Nephron progenitor cell (in vitro differentiated cells): ENCODE results near the gene UCHL1.
A peak's percentile ranks its signal among the peaks of the same experiment; 100 is the strongest.

ENCODE experiments used
- DNase-seq: peaks from one replicate; pipeline ENCODE4 v3.0.0; 2021
- H3K27ac Mint-ChIP-seq: 2 replicates; pipeline ENCODE4 v1.8.0; 2021; ENCODE audit warnings: mild to moderate bottlenecking, moderate library complexity, mixed read lengths
- H3K27me3 Mint-ChIP-seq: 2 replicates; pipeline ENCODE4 v1.8.0; 2021; ENCODE audit warnings: mild to moderate bottlenecking, low read depth, mixed read lengths; ENCODE audit not compliant: poor library complexity
- H3K36me3 Mint-ChIP-seq: 2 replicates; pipeline ENCODE4 v1.8.0; 2021; ENCODE audit warnings: low read depth, mixed read lengths
- H3K4me1 Mint-ChIP-seq: 2 replicates; pipeline ENCODE4 v1.8.0; 2021; ENCODE audit warnings: mixed read lengths
- H3K4me3 Mint-ChIP-seq: 2 replicates; pipeline ENCODE4 v1.8.0; 2021; ENCODE audit warnings: mild to moderate bottlenecking, moderate library complexity, mixed read lengths
- H3K9me3 Mint-ChIP-seq: 2 replicates; pipeline ENCODE4 v1.8.0; 2021; ENCODE audit warnings: mild to moderate bottlenecking, moderate library complexity, mixed read lengths
- TF ChIP-seq, protein P1 (sequence below): fragments of 200-600 bp; sonication (generic); IDR thresholded peaks from 2 replicates; pipeline ENCODE4 v1.5.0; 2021; ENCODE audit warnings: antibody characterized with exemption

Gene UCHL1

DNA sequence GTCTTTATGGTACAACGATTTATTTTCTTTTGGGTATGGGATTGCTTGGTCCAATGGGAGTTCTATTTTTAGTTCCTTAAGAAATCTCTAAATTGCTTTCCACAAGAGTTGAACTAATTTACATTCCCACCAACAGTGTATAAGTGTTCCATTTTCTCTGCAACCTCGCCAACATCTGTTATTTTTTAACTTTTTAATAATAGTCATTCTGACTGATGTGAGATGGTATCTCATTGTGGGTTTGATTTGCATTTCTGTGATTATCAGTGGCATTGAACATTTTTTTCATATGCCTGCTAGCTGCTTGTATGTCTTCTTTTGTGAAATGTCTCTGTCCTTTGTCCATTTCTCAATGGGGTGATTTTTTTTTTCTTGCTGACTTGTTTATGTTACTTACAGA, 42.8 kb downstream of the UCHL1 start:
- Mint-ChIP-seq H3K4me3 (no peak overlapping the region), H3K27ac (no peak overlapping the region), H3K4me1 (no peaks in the 10 kb centered on the region), H3K27me3 (no peaks in the 10 kb centered on the region), H3K36me3 (no peaks in the 10 kb centered on the region), H3K9me3 (peaks cover 20% of the 10 kb centered on the region)
- TF ChIP-seq, protein P1, sequence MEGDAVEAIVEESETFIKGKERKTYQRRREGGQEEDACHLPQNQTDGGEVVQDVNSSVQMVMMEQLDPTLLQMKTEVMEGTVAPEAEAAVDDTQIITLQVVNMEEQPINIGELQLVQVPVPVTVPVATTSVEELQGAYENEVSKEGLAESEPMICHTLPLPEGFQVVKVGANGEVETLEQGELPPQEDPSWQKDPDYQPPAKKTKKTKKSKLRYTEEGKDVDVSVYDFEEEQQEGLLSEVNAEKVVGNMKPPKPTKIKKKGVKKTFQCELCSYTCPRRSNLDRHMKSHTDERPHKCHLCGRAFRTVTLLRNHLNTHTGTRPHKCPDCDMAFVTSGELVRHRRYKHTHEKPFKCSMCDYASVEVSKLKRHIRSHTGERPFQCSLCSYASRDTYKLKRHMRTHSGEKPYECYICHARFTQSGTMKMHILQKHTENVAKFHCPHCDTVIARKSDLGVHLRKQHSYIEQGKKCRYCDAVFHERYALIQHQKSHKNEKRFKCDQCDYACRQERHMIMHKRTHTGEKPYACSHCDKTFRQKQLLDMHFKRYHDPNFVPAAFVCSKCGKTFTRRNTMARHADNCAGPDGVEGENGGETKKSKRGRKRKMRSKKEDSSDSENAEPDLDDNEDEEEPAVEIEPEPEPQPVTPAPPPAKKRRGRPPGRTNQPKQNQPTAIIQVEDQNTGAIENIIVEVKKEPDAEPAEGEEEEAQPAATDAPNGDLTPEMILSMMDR, result no peak
- DNase-seq, result no peak

DNA sequence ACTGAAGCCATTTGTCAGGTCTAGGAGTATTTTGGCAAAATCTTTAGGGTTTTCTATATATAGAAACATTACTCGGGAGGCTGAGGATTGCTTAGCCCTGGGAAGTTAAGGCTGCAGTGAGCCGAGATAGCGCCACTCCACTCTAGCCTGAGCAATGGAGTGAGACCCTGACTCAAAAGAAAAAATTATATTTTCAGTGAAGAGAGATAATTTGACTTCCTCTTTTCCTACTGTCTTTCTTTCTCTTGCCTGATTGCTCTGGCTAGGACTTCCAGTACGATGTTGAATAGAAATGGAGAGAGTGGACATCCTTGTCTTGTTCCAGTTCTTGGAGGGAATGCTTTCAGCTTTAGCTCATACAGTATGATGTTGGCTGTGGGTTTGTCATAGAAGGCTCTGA, 44.4 kb downstream of the UCHL1 start:
- no peaks in the 10 kb centered on the region for H3K4me1 Mint-ChIP-seq
- no peaks in the 10 kb centered on the region for H3K27me3 Mint-ChIP-seq
- peaks cover 7% of the 10 kb centered on the region for H3K9me3 Mint-ChIP-seq
- H3K36me3 Mint-ChIP-seq, result no peaks in the 10 kb centered on the region
- TF ChIP-seq, protein P1, result no peak
- no peak for DNase-seq
- H3K27ac Mint-ChIP-seq, result no peak overlapping the region
- no peak overlapping the region for H3K4me3 Mint-ChIP-seq

DNA sequence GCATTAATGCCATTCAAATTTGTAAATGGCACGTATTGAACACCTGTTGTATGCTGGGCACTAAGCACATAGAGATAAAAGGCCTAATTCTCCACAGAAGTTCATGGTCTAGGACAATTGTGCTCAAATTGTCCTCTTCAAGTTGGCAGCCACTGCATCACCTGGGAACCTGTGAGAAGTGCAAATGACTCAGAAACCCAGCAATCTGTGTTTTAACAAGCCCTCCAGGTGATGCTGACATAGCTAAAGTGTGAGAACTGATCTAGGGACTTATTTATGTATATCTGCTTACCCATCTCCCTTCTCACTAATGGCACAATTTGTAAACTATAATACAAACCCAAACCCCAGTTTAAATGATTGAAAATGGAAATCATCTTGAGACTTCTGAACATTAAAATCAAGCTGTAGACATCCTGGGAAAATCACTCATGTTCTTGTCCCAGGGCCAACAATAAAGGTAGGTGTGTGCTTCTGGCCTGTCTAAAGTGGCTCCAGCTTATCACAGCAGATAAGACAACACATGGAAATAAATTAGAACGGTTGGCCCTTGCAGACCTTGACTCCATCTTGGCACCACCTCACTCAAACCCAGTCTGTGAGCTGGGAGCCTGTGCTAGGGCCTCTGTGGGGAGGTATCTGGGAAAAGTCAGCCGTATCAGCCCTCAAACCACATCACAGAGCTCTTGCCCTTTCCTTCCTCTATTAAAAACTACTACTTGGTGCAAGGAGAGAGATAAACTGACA, 46.8 kb downstream of the UCHL1 start:
- H3K9me3 Mint-ChIP-seq, result peaks cover 13% of the 10 kb centered on the region
- DNase-seq, result no peak
- no peaks in the 10 kb centered on the region for H3K27me3 Mint-ChIP-seq
- H3K4me3 Mint-ChIP-seq, result no peak overlapping the region
- TF ChIP-seq, protein P1, result no peak
- H3K36me3 Mint-ChIP-seq, result no peaks in the 10 kb centered on the region
- no peak overlapping the region for H3K27ac Mint-ChIP-seq
- no peaks in the 10 kb centered on the region for H3K4me1 Mint-ChIP-seq

DNA sequence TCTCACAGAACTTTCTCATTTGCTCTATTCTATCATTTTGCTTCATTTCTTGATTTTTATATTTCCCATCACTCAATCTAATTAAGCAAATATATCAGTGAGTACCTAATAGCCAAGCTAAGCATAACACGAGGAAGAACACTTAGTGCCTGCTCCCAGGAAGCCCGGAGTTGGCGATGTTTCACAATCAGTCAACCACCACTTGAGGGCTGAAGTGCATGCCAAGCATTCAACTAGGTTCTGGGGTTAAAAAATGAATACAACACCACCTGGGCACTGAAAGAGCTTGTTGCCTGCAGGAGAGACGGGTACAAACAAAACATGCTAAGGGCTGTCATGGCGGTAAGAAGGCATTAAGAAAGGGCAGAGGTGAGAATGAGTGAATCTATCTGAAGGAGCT, 47.5 kb downstream of the UCHL1 start:
- TF ChIP-seq, protein P1, result no peak
- Mint-ChIP-seq H3K36me3 (no peaks in the 10 kb centered on the region), H3K27me3 (no peaks in the 10 kb centered on the region), H3K27ac (no peak overlapping the region), H3K4me3 (no peak overlapping the region), H3K4me1 (no peaks in the 10 kb centered on the region), H3K9me3 (peaks cover 14% of the 10 kb centered on the region)
- no peak for DNase-seq

DNA sequence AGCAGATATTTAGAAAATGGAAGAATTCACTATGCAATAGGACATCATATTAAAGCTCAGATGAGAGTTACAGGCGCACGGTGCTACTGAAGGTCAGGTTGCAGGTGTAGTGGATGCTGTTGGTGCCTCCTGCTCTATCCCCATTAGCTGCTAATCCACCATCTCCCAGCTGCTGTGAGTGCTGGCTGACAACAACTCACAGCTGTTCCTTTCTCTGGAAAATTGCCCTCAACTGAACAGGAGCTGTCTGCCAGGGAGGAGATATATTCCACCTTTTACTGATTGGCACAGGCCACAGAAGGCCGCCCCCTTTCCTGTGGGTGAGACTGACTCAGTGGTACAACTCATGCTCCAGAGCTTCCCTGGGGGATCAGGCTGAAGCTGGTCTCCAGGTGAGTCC, 48.7 kb downstream of the UCHL1 start:
- Mint-ChIP-seq H3K4me3 (no peak overlapping the region), H3K9me3 (peaks cover 25% of the 10 kb centered on the region), H3K36me3 (no peaks in the 10 kb centered on the region), H3K4me1 (no peaks in the 10 kb centered on the region), H3K27ac (peak overlapping the region; percentile 6), H3K27me3 (peaks cover under 1% of the 10 kb centered on the region)
- DNase-seq, result no peak
- TF ChIP-seq, protein P1, result no peak

DNA sequence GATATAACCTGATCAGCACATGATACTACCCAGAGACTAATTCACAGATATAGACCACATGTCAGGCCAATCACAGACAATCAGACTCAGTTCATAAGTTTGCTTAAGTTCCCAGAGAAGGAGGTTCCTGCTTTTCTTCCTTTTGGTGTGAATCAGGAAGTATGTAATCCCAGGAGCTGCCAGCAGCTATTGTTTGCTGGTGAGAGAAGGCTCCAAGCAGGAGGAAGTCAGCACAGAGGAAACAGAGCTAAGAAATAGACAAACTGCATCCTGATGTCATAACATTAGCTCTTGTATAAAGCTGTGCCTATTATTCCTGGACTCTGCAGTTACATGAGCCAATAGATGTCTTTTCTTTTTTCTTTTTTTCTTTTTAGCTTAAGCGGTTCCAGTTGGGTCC, 50.9 kb downstream of the UCHL1 start:
- H3K4me1 Mint-ChIP-seq, result no peaks in the 10 kb centered on the region
- TF ChIP-seq, protein P1, result no peak
- H3K27ac Mint-ChIP-seq, result no peak overlapping the region
- no peaks in the 10 kb centered on the region for H3K36me3 Mint-ChIP-seq
- peaks cover 2% of the 10 kb centered on the region for H3K27me3 Mint-ChIP-seq
- DNase-seq, result no peak
- no peak overlapping the region for H3K4me3 Mint-ChIP-seq
- peaks cover 30% of the 10 kb centered on the region for H3K9me3 Mint-ChIP-seq
